K562 (cell line): ENCODE data around the gene MAN1A1. TPM values are rescaled to one million over a fixed set of nuclear protein-coding genes. Genes with fewer than 3 reads are reported as not detected.

Experiments
- ASH1L ChIP-seq: fragments of 450-650 bp; IDR thresholded peaks from 2 replicates; pipeline ENCODE4 v1.6.1; 2018; ENCODE audit warnings: borderline replicate concordance, mild to moderate bottlenecking, low read depth; ENCODE audit not compliant: partially characterized antibody
- BCL6 ChIP-seq: fragments of 250-450 bp; sonication (Bioruptor Pico); IDR thresholded peaks from 2 replicates; pipeline ENCODE4 v1.4.0; 2020
- E2F6 ChIP-seq, 2 experiments: IDR thresholded peaks; 2 replicates each; pipeline ENCODE4 v1.6.1; 2011; ENCODE audit warnings: borderline replicate concordance in 1 of 2, control low read depth in 1 of 2, low read depth in 1 of 2, low read length in 1 of 2, mild to moderate bottlenecking in 1 of 2, mixed read lengths in 1 of 2, moderate library complexity in 1 of 2; ENCODE audit not compliant: insufficient read depth in 1 of 2, insufficient read length in 1 of 2, poor library complexity in 1 of 2, severe bottlenecking in 1 of 2; ENCODE audit errors: extremely low read depth in 1 of 2
- MTF1 ChIP-seq: fragments of 250-450 bp; sonication (Bioruptor Pico); IDR thresholded peaks from 2 replicates; pipeline ENCODE4 v1.9.0; 2021; ENCODE audit warnings: moderate library complexity, mild to moderate bottlenecking, inconsistent platforms, borderline replicate concordance
- NFIC ChIP-seq: fragments of 450-650 bp; IDR thresholded peaks from 2 replicates; pipeline ENCODE4 v1.6.1; 2017; ENCODE audit warnings: mild to moderate bottlenecking, inconsistent platforms
- NR2C1 ChIP-seq, 2 experiments: fragments of 450-650 bp; IDR thresholded peaks; 2 replicates each; pipeline ENCODE4 v1.6.1; 2017; ENCODE audit warnings: mild to moderate bottlenecking in 2 of 2, antibody characterized with exemption in 1 of 2, inconsistent platforms in 1 of 2, missing compliant biosample characterization in 1 of 2, missing genetic modification characterization in 1 of 2
- TGIF2 ChIP-seq: sonication (generic); formaldehyde crosslinking; IDR thresholded peaks from 2 replicates; pipeline ENCODE4 v1.8.1; 2022; ENCODE audit warnings: mild to moderate bottlenecking, missing genetic modification reagents, moderate library complexity
- ZBTB1 ChIP-seq: sonication (generic); formaldehyde crosslinking; IDR thresholded peaks from 2 replicates; pipeline ENCODE4 v1.8.1; 2023; ENCODE audit warnings: missing genetic modification reagents, low read depth, mild to moderate bottlenecking, borderline replicate concordance
- polyA plus RNA-seq, 8 experiments: library from polyadenylated mRNA; depleted of rRNA in 4 of 8; stranded (reverse) in 5 of 8; unstranded in 3 of 8; fragments of >200 nt; fragmentation: Nextera tagmentation in 2 of 8; fragmentation: Illumina TruSeq in 1 of 8; extraction: Ambion mirVana in 2 of 8; extraction: Trizol in 1 of 8; gene quantifications; 2 replicates each; pipeline versions ENCODE4 v1.2.1 to v1.2.3, GENCODE V29; 2011 to 2014; ENCODE audit warnings: inconsistent platforms in 1 of 8, missing spikeins in 1 of 8
- total RNA-seq, 7 experiments: library from RNA; depleted of rRNA in 6 of 7; stranded (reverse); fragments of >200 nt in 6 of 7; fragmentation: Illumina TruSeq in 2 of 7; extraction: Trizol in 2 of 7; gene quantifications; 2 replicates each; pipeline versions ENCODE4 v1.2.1 to v1.2.3, GENCODE V29; 2011 to 2021; ENCODE audit warnings: low replicate concordance in 1 of 7
- TF ChIP-seq, protein P1 (sequence below): IDR thresholded peaks from 3 replicates; pipeline ENCODE4 v1.6.1; 2011; ENCODE audit warnings: borderline replicate concordance, mild to moderate bottlenecking; ENCODE audit not compliant: insufficient read length, insufficient read depth
- TF ChIP-seq, protein P2 (sequence below): fragments of 450-650 bp; formaldehyde crosslinking; IDR thresholded peaks from 2 replicates; pipeline ENCODE4 v1.4.0; 2020; ENCODE audit warnings: mild to moderate bottlenecking, moderate library complexity
- TF ChIP-seq, protein P3 (sequence below): sonication (generic); formaldehyde crosslinking; IDR thresholded peaks from 2 replicates; pipeline ENCODE4 v1.8.0; 2022; ENCODE audit warnings: mild to moderate bottlenecking, missing genetic modification reagents, borderline replicate concordance
- TF ChIP-seq, protein P4 (sequence below): fragments of 250-450 bp; sonication (Bioruptor Pico); IDR thresholded peaks from 2 replicates; pipeline ENCODE4 v1.4.0; 2020

The MAN1A1 gene
- total and polyA plus RNA-seq, 9 of the 15 experiments (the other 6 are each of a cell fraction or from before 2014, with no cell fraction given) = 24.5 to 78.4 (median 59.7) TPM

DNA sequence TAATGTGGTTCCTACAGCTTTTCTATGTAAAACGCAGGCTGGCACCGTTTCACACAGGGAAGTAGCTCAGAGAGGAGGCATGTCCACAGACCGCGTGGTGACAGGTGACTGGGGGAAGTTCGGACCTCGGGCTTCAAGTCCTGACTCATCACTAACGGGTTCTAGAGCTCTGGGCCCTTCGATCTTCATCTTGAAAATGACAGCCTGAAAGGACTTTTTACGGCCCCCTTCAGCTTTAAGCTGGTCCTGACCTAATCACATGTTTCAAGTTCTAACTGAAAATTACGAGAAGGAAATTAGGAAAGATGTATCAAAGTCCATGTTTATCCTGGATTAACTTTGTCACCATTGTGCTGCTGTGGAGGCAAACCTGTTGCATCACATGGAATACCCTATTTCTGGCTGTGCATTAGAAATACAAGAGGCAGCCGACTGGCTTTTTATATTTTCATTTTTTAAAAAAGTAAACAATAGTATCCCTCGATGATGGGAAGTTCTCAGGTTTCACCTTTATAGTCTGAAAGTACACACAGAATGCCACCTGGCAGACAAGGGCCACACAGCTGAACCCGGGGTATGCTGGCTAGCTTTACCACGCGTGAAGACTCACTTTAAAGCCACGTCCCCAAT, 2.0 kb downstream of the MAN1A1 start (continued):
- TF ChIP-seq TGIF2 (CRISPR knock-in tag) (no peak), NFIC (no peak), MTF1 (CRISPR knock-in tag) (no peak), NR2C1 (IDR thresholded peaks at IDR 0.05) (no peak), NR2C1 (tag; IDR thresholded peaks at IDR 0.05) (no peak), E2F6 (IDR thresholded peaks at IDR 0.05; ENCODE audit: borderline replicate concordance in 1 of 2, extremely low read depth in 1 of 2, insufficient read depth in 1 of 2, insufficient read length in 1 of 2, low read depth in 1 of 2, low read length in 1 of 2, poor library complexity in 1 of 2, severe bottlenecking in 1 of 2) (peak; percentile 41 to 82), BCL6 (no peak), ASH1L (no peak), ZBTB1 (CRISPR knock-in tag) (no peak)
- TF ChIP-seq, protein P1, sequence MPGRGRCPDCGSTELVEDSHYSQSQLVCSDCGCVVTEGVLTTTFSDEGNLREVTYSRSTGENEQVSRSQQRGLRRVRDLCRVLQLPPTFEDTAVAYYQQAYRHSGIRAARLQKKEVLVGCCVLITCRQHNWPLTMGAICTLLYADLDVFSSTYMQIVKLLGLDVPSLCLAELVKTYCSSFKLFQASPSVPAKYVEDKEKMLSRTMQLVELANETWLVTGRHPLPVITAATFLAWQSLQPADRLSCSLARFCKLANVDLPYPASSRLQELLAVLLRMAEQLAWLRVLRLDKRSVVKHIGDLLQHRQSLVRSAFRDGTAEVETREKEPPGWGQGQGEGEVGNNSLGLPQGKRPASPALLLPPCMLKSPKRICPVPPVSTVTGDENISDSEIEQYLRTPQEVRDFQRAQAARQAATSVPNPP = no peak
- TF ChIP-seq, protein P2, sequence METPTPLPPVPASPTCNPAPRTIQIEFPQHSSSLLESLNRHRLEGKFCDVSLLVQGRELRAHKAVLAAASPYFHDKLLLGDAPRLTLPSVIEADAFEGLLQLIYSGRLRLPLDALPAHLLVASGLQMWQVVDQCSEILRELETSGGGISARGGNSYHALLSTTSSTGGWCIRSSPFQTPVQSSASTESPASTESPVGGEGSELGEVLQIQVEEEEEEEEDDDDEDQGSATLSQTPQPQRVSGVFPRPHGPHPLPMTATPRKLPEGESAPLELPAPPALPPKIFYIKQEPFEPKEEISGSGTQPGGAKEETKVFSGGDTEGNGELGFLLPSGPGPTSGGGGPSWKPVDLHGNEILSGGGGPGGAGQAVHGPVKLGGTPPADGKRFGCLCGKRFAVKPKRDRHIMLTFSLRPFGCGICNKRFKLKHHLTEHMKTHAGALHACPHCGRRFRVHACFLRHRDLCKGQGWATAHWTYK (CRISPR knock-in tag) = no peak
- TF ChIP-seq, protein P3, sequence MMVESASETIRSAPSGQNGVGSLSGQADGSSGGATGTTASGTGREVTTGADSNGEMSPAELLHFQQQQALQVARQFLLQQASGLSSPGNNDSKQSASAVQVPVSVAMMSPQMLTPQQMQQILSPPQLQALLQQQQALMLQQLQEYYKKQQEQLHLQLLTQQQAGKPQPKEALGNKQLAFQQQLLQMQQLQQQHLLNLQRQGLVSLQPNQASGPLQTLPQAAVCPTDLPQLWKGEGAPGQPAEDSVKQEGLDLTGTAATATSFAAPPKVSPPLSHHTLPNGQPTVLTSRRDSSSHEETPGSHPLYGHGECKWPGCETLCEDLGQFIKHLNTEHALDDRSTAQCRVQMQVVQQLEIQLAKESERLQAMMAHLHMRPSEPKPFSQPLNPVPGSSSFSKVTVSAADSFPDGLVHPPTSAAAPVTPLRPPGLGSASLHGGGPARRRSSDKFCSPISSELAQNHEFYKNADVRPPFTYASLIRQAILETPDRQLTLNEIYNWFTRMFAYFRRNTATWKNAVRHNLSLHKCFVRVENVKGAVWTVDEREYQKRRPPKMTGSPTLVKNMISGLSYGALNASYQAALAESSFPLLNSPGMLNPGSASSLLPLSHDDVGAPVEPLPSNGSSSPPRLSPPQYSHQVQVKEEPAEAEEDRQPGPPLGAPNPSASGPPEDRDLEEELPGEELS = no peak
- TF ChIP-seq, protein P4, sequence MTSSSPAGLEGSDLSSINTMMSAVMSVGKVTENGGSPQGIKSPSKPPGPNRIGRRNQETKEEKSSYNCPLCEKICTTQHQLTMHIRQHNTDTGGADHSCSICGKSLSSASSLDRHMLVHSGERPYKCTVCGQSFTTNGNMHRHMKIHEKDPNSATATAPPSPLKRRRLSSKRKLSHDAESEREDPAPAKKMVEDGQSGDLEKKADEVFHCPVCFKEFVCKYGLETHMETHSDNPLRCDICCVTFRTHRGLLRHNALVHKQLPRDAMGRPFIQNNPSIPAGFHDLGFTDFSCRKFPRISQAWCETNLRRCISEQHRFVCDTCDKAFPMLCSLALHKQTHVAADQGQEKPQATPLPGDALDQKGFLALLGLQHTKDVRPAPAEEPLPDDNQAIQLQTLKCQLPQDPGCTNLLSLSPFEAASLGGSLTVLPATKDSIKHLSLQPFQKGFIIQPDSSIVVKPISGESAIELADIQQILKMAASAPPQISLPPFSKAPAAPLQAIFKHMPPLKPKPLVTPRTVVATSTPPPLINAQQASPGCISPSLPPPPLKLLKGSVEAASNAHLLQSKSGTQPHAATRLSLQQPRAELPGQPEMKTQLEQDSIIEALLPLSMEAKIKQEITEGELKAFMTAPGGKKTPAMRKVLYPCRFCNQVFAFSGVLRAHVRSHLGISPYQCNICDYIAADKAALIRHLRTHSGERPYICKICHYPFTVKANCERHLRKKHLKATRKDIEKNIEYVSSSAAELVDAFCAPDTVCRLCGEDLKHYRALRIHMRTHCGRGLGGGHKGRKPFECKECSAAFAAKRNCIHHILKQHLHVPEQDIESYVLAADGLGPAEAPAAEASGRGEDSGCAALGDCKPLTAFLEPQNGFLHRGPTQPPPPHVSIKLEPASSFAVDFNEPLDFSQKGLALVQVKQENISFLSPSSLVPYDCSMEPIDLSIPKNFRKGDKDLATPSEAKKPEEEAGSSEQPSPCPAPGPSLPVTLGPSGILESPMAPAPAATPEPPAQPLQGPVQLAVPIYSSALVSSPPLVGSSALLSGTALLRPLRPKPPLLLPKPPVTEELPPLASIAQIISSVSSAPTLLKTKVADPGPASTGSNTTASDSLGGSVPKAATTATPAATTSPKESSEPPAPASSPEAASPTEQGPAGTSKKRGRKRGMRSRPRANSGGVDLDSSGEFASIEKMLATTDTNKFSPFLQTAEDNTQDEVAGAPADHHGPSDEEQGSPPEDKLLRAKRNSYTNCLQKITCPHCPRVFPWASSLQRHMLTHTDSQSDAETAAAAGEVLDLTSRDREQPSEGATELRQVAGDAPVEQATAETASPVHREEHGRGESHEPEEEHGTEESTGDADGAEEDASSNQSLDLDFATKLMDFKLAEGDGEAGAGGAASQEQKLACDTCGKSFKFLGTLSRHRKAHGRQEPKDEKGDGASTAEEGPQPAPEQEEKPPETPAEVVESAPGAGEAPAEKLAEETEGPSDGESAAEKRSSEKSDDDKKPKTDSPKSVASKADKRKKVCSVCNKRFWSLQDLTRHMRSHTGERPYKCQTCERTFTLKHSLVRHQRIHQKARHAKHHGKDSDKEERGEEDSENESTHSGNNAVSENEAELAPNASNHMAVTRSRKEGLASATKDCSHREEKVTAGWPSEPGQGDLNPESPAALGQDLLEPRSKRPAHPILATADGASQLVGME (CRISPR knock-in tag) = no peak
